Measurements from ENCODE around the gene ACSL1. TPM values are rescaled to one million over a fixed set of nuclear protein-coding genes. Genes with fewer than 3 reads are reported as not detected.
A peak's percentile ranks its signal among the peaks of the same experiment; 100 is the strongest.

The ACSL1 gene
- total RNA-seq, 2 donors from 2014 or later, result 13.2 to 22.2 TPM

GRCh38 chr4:184775854-184776555, 49.8 kb downstream of the ACSL1 start:
- no peaks in the 10 kb centered on the region for H3K9me3 Mint-ChIP-seq
- no peaks in the 10 kb centered on the region for H3K4me1 Mint-ChIP-seq
- no peaks in the 10 kb centered on the region for H3K27me3 Mint-ChIP-seq
- peaks cover 5% of the 10 kb centered on the region for H3K36me3 Mint-ChIP-seq (ENCODE audit: low read depth)
- no peak overlapping the region for H3K4me3 Mint-ChIP-seq
- H3K27ac Mint-ChIP-seq, result no peak overlapping the region
- no peak for ATAC-seq (replicated peaks)

- H3K36me3 Mint-ChIP-seq (ENCODE audit: low read depth), result peaks cover 10% of the 10 kb centered on the region
- no peak overlapping the region for H3K27ac Mint-ChIP-seq
- H3K4me3 Mint-ChIP-seq, result no peak overlapping the region
- no peaks in the 10 kb centered on the region for H3K4me1 Mint-ChIP-seq
- no peak for ATAC-seq (replicated peaks)
- H3K9me3 Mint-ChIP-seq, result no peaks in the 10 kb centered on the region
- H3K27me3 Mint-ChIP-seq, result no peaks in the 10 kb centered on the region
Measured at GRCh38 chr4:184774152-184774551, 51.6 kb downstream of the ACSL1 start.

- Mint-ChIP-seq H3K27ac (no peak overlapping the region), H3K4me3 (no peak overlapping the region), H3K27me3 (no peaks in the 10 kb centered on the region), H3K36me3 (ENCODE audit: low read depth) (peaks cover 28% of the 10 kb centered on the region), H3K9me3 (no peaks in the 10 kb centered on the region), H3K4me1 (no peaks in the 10 kb centered on the region)
- ATAC-seq (replicated peaks), result no peak
Measured at GRCh38 chr4:184771416-184771815, 54.4 kb downstream of the ACSL1 start.

- Mint-ChIP-seq H3K27ac (no peak overlapping the region), H3K4me1 (no peaks in the 10 kb centered on the region), H3K4me3 (no peak overlapping the region), H3K27me3 (no peaks in the 10 kb centered on the region), H3K36me3 (ENCODE audit: low read depth) (peaks cover 49% of the 10 kb centered on the region), H3K9me3 (no peaks in the 10 kb centered on the region)
- ATAC-seq (replicated peaks), result no peak
Measured at GRCh38 chr4:184769141-184769765, 56.5 kb downstream of the ACSL1 start.

GRCh38 chr4:184768296-184768695, 57.5 kb downstream of the ACSL1 start:
- ATAC-seq (replicated peaks), result no peak
- Mint-ChIP-seq H3K4me3 (no peak overlapping the region), H3K9me3 (no peaks in the 10 kb centered on the region), H3K27ac (no peak overlapping the region), H3K27me3 (no peaks in the 10 kb centered on the region), H3K4me1 (no peaks in the 10 kb centered on the region), H3K36me3 (ENCODE audit: low read depth) (peaks cover 49% of the 10 kb centered on the region)

- Mint-ChIP-seq H3K36me3 (ENCODE audit: low read depth) (peaks cover 57% of the 10 kb centered on the region), H3K9me3 (no peaks in the 10 kb centered on the region)
Measured at GRCh38 chr4:184766446-184766845, 59.3 kb downstream of the ACSL1 start.

GRCh38 chr4:184765473-184766340, 60.1 kb downstream of the ACSL1 start:
- no peak for ATAC-seq (replicated peaks)
- no peaks in the 10 kb centered on the region for H3K9me3 Mint-ChIP-seq
- H3K4me3 Mint-ChIP-seq, result no peak overlapping the region

More at GRCh38 chr4:184766446-184766845, 59.3 kb downstream of the ACSL1 start:
- H3K4me1 Mint-ChIP-seq, result peaks cover 7% of the 10 kb centered on the region
- H3K27ac Mint-ChIP-seq, result no peak overlapping the region
- ATAC-seq (replicated peaks), result no peak
- no peaks in the 10 kb centered on the region for H3K27me3 Mint-ChIP-seq
- no peak overlapping the region for H3K4me3 Mint-ChIP-seq

GRCh38 chr4:184764601-184765000, 61.2 kb downstream of the ACSL1 start:
- H3K4me1 Mint-ChIP-seq, result peaks cover 7% of the 10 kb centered on the region
- peaks cover 63% of the 10 kb centered on the region for H3K36me3 Mint-ChIP-seq (ENCODE audit: low read depth)
- H3K4me3 Mint-ChIP-seq, result no peak overlapping the region
- H3K9me3 Mint-ChIP-seq, result no peaks in the 10 kb centered on the region
- H3K27me3 Mint-ChIP-seq, result no peaks in the 10 kb centered on the region
- ATAC-seq (replicated peaks), result no peak
- H3K27ac Mint-ChIP-seq, result no peak overlapping the region

More at GRCh38 chr4:184765473-184766340, 60.1 kb downstream of the ACSL1 start:
- H3K27me3 Mint-ChIP-seq, result no peaks in the 10 kb centered on the region
- H3K27ac Mint-ChIP-seq, result no peak overlapping the region
- H3K36me3 Mint-ChIP-seq (ENCODE audit: low read depth), result peaks cover 60% of the 10 kb centered on the region
- H3K4me1 Mint-ChIP-seq, result peaks cover 7% of the 10 kb centered on the region

- ATAC-seq (replicated peaks), result no peak
- H3K27ac Mint-ChIP-seq, result no peak overlapping the region
- no peaks in the 10 kb centered on the region for H3K9me3 Mint-ChIP-seq
- peaks cover 67% of the 10 kb centered on the region for H3K36me3 Mint-ChIP-seq (ENCODE audit: low read depth)
- peaks cover 7% of the 10 kb centered on the region for H3K4me1 Mint-ChIP-seq
- H3K27me3 Mint-ChIP-seq, result no peaks in the 10 kb centered on the region
- H3K4me3 Mint-ChIP-seq, result no peak overlapping the region
Measured at GRCh38 chr4:184763150-184763780, 62.5 kb downstream of the ACSL1 start.

GRCh38 chr4:184762100-184762499, 63.7 kb downstream of the ACSL1 start:
- H3K27me3 Mint-ChIP-seq, result no peaks in the 10 kb centered on the region
- peak; percentile 98 for ATAC-seq (replicated peaks)
- peaks cover 63% of the 10 kb centered on the region for H3K36me3 Mint-ChIP-seq (ENCODE audit: low read depth)
- no peaks in the 10 kb centered on the region for H3K9me3 Mint-ChIP-seq
- peak overlapping the region; percentile 74 for H3K27ac Mint-ChIP-seq
- peaks cover 7% of the 10 kb centered on the region for H3K4me1 Mint-ChIP-seq
- peak overlapping the region; percentile 65 for H3K4me3 Mint-ChIP-seq

- Mint-ChIP-seq H3K4me1 (peaks cover 7% of the 10 kb centered on the region), H3K36me3 (ENCODE audit: low read depth) (peaks cover 64% of the 10 kb centered on the region), H3K9me3 (no peaks in the 10 kb centered on the region)
Measured at GRCh38 chr4:184760681-184761080, 65.1 kb downstream of the ACSL1 start.

GRCh38 chr4:184757810-184758209, 68.0 kb downstream of the ACSL1 start:
- peaks cover 70% of the 10 kb centered on the region for H3K36me3 Mint-ChIP-seq (ENCODE audit: low read depth)

More at GRCh38 chr4:184760681-184761080, 65.1 kb downstream of the ACSL1 start:
- Mint-ChIP-seq H3K27me3 (no peaks in the 10 kb centered on the region), H3K27ac (no peak overlapping the region), H3K4me3 (no peak overlapping the region)
- ATAC-seq (replicated peaks), result no peak

GRCh38 chr4:184756399-184756798, 69.4 kb downstream of the ACSL1 start:
- H3K27me3 Mint-ChIP-seq, result no peaks in the 10 kb centered on the region
- H3K9me3 Mint-ChIP-seq, result no peaks in the 10 kb centered on the region
- no peak overlapping the region for H3K27ac Mint-ChIP-seq
- no peak for ATAC-seq (replicated peaks)
- H3K4me3 Mint-ChIP-seq, result no peak overlapping the region
- no peaks in the 10 kb centered on the region for H3K4me1 Mint-ChIP-seq
- peaks cover 61% of the 10 kb centered on the region for H3K36me3 Mint-ChIP-seq (ENCODE audit: low read depth)

More at GRCh38 chr4:184757810-184758209, 68.0 kb downstream of the ACSL1 start:
- Mint-ChIP-seq H3K27ac (no peak overlapping the region), H3K27me3 (no peaks in the 10 kb centered on the region), H3K4me3 (no peak overlapping the region), H3K9me3 (no peaks in the 10 kb centered on the region), H3K4me1 (peaks cover 7% of the 10 kb centered on the region)
- no peak for ATAC-seq (replicated peaks)

- Mint-ChIP-seq H3K4me3 (no peak overlapping the region), H3K27ac (no peak overlapping the region), H3K27me3 (no peaks in the 10 kb centered on the region), H3K9me3 (no peaks in the 10 kb centered on the region), H3K4me1 (no peaks in the 10 kb centered on the region), H3K36me3 (ENCODE audit: low read depth) (peaks cover 55% of the 10 kb centered on the region)
- ATAC-seq (replicated peaks), result no peak
Measured at GRCh38 chr4:184755278-184755677, 70.5 kb downstream of the ACSL1 start.

Data from activated T-helper 17 cell treated with anti-CD3 and anti-CD28 coated beads, Interleukin-2, amount 50 U/mL, for 72 hours (primary cell).